Activated CD4-positive, CD25-positive, alpha-beta regulatory T cell treated with anti-CD3 and anti-CD28 coated beads, Interleukin-2, amount 50 U/mL, for 72 hours (primary cell): Measurements from ENCODE around the gene CACNA1A.
"Not testable (repeated sequence)": the region's sequence is repeated elsewhere in the genome, so short reads cannot be mapped to it uniquely, and the experiment has no call there.

Experiments used
- DNase-seq: peaks from one replicate; pipeline ENCODE4 v3.0.0; 2021

The CACNA1A gene

GRCh38 chr19:13492128-13492527 lies 14.2 kb downstream of the CACNA1A start:
- DNase-seq = no peak

- no peak for DNase-seq
Measured at GRCh38 chr19:13487985-13488384, 18.3 kb downstream of the CACNA1A start.

- DNase-seq = no peak
Measured at GRCh38 chr19:13484166-13484565, 22.1 kb downstream of the CACNA1A start.

- no peak for DNase-seq
Measured at GRCh38 chr19:13483215-13483614, 23.1 kb downstream of the CACNA1A start.

- no peak for DNase-seq
Measured at GRCh38 chr19:13478576-13478975, 27.7 kb downstream of the CACNA1A start.

- DNase-seq = no peak
Measured at GRCh38 chr19:13476071-13476470, 30.2 kb downstream of the CACNA1A start.

GRCh38 chr19:13475044-13475443 lies 31.2 kb downstream of the CACNA1A start:
- DNase-seq = no peak

- DNase-seq = no peak
Measured at GRCh38 chr19:13466697-13467096, 39.6 kb downstream of the CACNA1A start.

GRCh38 chr19:13463296-13463695 lies 43.0 kb downstream of the CACNA1A start:
- DNase-seq = no peak

- DNase-seq = no peak
Measured at GRCh38 chr19:13461536-13461935, 44.7 kb downstream of the CACNA1A start.

- DNase-seq = no peak
Measured at GRCh38 chr19:13460045-13460444, 46.2 kb downstream of the CACNA1A start.

GRCh38 chr19:13459351-13459750 lies 46.9 kb downstream of the CACNA1A start:
- no peak for DNase-seq

- no peak for DNase-seq
Measured at GRCh38 chr19:13451434-13451995, 54.8 kb downstream of the CACNA1A start.

GRCh38 chr19:13447978-13448377 lies 58.3 kb downstream of the CACNA1A start:
- DNase-seq = no peak

- peak; percentile 40 for DNase-seq
Measured at GRCh38 chr19:13441810-13442512, 64.3 kb downstream of the CACNA1A start.

- DNase-seq = no peak
Measured at GRCh38 chr19:13437919-13438618, 68.2 kb downstream of the CACNA1A start.

GRCh38 chr19:13436352-13436751 lies 69.9 kb downstream of the CACNA1A start:
- DNase-seq = no peak

- DNase-seq = peak; percentile 60
Measured at GRCh38 chr19:13430790-13431582, 75.3 kb downstream of the CACNA1A start.

- DNase-seq = no peak
Measured at GRCh38 chr19:13429563-13429962, 76.7 kb downstream of the CACNA1A start.

GRCh38 chr19:13428352-13428751 lies 77.9 kb downstream of the CACNA1A start:
- no peak for DNase-seq

GRCh38 chr19:13427273-13428051 lies 78.8 kb downstream of the CACNA1A start:
- no peak for DNase-seq

GRCh38 chr19:13425875-13426274 lies 80.4 kb downstream of the CACNA1A start:
- not testable (repeated sequence) for DNase-seq

GRCh38 chr19:13425151-13425550 lies 81.1 kb downstream of the CACNA1A start:
- no peak for DNase-seq
